ENCODE measurements around the gene KCNAB1. TPM values are rescaled to one million over a fixed set of nuclear protein-coding genes. Genes with fewer than 3 reads are reported as not detected.

Gene KCNAB1
- polyA plus RNA-seq, 1 donor (not counting 4 experiments of a cell fraction or from before 2014, with no cell fraction given): 0.03 TPM

- H3K4me2 ChIP-seq (ENCODE audit: control insufficient read depth, extremely low read depth, insufficient read depth, low read depth, low read length): no peak overlapping the region
- H3K36me3 ChIP-seq (ENCODE audit: control insufficient read depth in 2 of 2, extremely low read depth in 1 of 2, insufficient read depth in 2 of 2, low read length in 2 of 2): no peaks in the 10 kb centered on the region
- dilution Hi-C loops (cut with MboI; ENCODE audit: extremely low pct_ligation_motif_present, low sequenced_read_pairs): no loop called here
- H3K27me3 ChIP-seq (ENCODE audit: control insufficient read depth, extremely low read depth, insufficient read depth, low read length): no peaks in the 10 kb centered on the region
- H4K20me1 ChIP-seq (ENCODE audit: control insufficient read depth, extremely low read depth, insufficient read depth, low read length): no peaks in the 10 kb centered on the region
- no peaks in the 10 kb centered on the region for H3K9me1 ChIP-seq (ENCODE audit: control insufficient read depth, extremely low read depth, insufficient read depth, low read length)
- no peak overlapping the region for H3K9ac ChIP-seq (ENCODE audit: control insufficient read depth, extremely low read depth, insufficient read depth, low read length)
- TF ChIP-seq CTCF (optimal IDR thresholded peaks at IDR 0.05 in 1 of 3, IDR thresholded peaks at IDR 0.05 in 1 of 3, conservative IDR thresholded peaks at IDR 0.05 in 1 of 3; ENCODE audit: extremely low read depth in 1 of 3, insufficient read depth in 2 of 3, low read length in 3 of 3): no peak
- no peak for TF ChIP-seq EZH2 (IDR thresholded peaks at IDR 0.05; ENCODE audit: low read length)
- H3K4me1 ChIP-seq (ENCODE audit: control insufficient read depth, extremely low read depth, insufficient read depth, low read length): peaks cover 7% of the 10 kb centered on the region
- H3K27ac ChIP-seq (ENCODE audit: control insufficient read depth, insufficient read depth, low read length): no peak overlapping the region
- no peak overlapping the region for H2AFZ ChIP-seq (ENCODE audit: control insufficient read depth, low read length)
- no peaks in the 10 kb centered on the region for H3K79me2 ChIP-seq (ENCODE audit: control insufficient read depth, insufficient read depth, low read length)
- FAIRE-seq (no peak), DNase-seq (ENCODE audit: low read depth, low spot score) (no peak)
- H3K4me3 ChIP-seq (ENCODE audit: control insufficient read depth in 2 of 3, extremely low read depth in 1 of 3, insufficient read depth in 2 of 3, low read depth in 1 of 3, low read length in 3 of 3): no peak overlapping the region
- H3K9me3 ChIP-seq (ENCODE audit: control insufficient read depth, low read depth, low read length): no peaks in the 10 kb centered on the region
Observed at GRCh38 chr3:156226676-156227420, 106.5 kb downstream of the KCNAB1 start.

- dilution Hi-C loops (cut with MboI; ENCODE audit: extremely low pct_ligation_motif_present, low sequenced_read_pairs): no loop called here
- Histone ChIP-seq H3K9me3 (ENCODE audit: control insufficient read depth, low read depth, low read length) (no peaks in the 10 kb centered on the region), H3K79me2 (ENCODE audit: control insufficient read depth, insufficient read depth, low read length) (no peaks in the 10 kb centered on the region), H4K20me1 (ENCODE audit: control insufficient read depth, extremely low read depth, insufficient read depth, low read length) (no peaks in the 10 kb centered on the region), H3K4me2 (ENCODE audit: control insufficient read depth, extremely low read depth, insufficient read depth, low read depth, low read length) (no peak overlapping the region), H3K9ac (ENCODE audit: control insufficient read depth, extremely low read depth, insufficient read depth, low read length) (no peak overlapping the region), H3K27ac (ENCODE audit: control insufficient read depth, insufficient read depth, low read length) (no peak overlapping the region), H3K4me1 (ENCODE audit: control insufficient read depth, extremely low read depth, insufficient read depth, low read length) (peaks cover 7% of the 10 kb centered on the region), H3K27me3 (ENCODE audit: control insufficient read depth, extremely low read depth, insufficient read depth, low read length) (no peaks in the 10 kb centered on the region), H3K9me1 (ENCODE audit: control insufficient read depth, extremely low read depth, insufficient read depth, low read length) (no peaks in the 10 kb centered on the region), H2AFZ (ENCODE audit: control insufficient read depth, low read length) (no peak overlapping the region), H3K4me3 (ENCODE audit: control insufficient read depth in 2 of 3, extremely low read depth in 1 of 3, insufficient read depth in 2 of 3, low read depth in 1 of 3, low read length in 3 of 3) (no peak overlapping the region), H3K36me3 (ENCODE audit: control insufficient read depth in 2 of 2, extremely low read depth in 1 of 2, insufficient read depth in 2 of 2, low read length in 2 of 2) (no peaks in the 10 kb centered on the region)
- DNase-seq (ENCODE audit: low read depth, low spot score) (no peak), FAIRE-seq (no peak)
- TF ChIP-seq CTCF (optimal IDR thresholded peaks at IDR 0.05 in 1 of 3, IDR thresholded peaks at IDR 0.05 in 1 of 3, conservative IDR thresholded peaks at IDR 0.05 in 1 of 3; ENCODE audit: extremely low read depth in 1 of 3, insufficient read depth in 2 of 3, low read length in 3 of 3) (no peak), EZH2 (IDR thresholded peaks at IDR 0.05; ENCODE audit: low read length) (no peak)
Observed at GRCh38 chr3:156227704-156228103, 107.3 kb downstream of the KCNAB1 start.

Measured in keratinocyte (primary cell).